Measurements from ENCODE around the gene KRT6A. TPM values are rescaled to one million over a fixed set of nuclear protein-coding genes. Genes with fewer than 3 reads are reported as not detected.

The KRT6A gene
- total RNA-seq, 1 donor from 2014 or later: 299 TPM

- DNase-seq: peak; percentile 75
Observed at GRCh38 chr12:52524241-52524897, 31.3 kb upstream of the KRT6A start.

DNA sequence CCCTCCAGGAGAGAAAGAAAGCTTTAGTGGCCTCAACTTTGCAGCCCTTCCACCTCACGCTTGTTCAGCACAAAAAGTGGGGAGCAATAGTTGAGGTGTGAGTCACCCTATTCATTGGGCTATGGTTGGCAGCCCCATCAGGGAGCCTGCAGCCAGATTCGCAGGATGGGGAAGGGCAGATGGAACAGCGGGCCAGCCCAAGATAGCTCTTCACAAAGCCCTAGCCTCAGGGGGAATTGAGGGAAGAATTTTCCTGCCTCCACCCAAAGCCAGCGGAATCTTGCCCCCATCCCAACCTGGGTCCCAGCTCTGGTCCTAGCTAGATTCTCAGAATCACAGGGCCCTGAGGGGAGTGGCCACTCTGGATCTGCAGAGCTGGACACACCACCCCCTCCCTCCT, 30.8 kb upstream of the KRT6A start:
- no peak for DNase-seq

DNA sequence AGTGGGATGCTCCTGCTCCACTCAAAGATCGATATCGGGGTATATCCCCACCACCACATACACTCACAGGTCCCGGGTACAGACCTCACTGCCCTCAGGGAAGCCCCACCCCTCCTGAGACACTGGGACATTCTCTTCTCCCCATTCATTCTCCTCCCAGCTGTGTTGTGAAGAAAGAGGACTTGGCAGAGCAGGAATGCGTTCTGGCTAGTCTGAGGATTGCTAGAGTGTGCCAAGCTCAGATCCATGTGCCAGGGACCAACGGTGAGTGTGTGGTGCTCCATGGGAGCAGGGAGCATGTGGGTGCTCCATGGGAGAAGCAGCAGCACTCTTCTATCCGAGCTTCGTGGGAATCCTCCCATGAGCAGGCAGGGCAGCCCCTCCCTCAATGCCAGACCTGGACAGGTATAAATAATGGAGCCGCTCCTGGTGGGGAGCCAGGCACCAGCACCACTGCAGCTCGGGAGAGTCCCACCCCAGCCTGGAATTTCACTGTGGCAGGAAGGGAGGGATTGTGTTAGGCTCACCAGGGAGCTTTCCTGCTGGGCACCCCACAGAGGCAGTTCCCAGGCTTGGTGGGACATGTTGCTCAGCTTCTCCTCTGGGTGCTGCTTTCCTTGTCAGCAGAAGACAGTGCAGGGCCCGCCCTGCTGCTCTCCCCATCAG, 29.4 kb upstream of the KRT6A start:
- peak; percentile 75 for DNase-seq

GRCh38 chr12:52521568-52522266, 28.7 kb upstream of the KRT6A start:
- DNase-seq: peak; percentile 85

DNA sequence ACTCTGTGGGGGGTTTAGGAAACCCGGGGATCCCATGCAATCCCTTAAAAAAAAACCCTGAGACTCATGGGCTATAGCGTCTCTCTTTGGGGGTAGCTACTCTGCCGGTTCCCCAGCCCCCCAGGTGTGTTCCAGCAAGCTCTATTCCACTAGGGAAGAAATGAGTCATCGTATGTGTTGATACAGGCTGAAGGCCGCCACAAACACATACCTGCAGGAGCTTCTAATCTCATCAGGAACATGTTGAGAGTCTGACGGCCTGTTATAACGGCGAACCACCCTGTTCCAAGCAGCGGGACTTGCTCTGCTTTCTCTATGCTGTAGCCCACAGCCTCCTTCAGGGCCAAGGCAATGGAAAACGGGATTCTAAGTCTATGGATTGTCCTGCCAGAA, 28.1 kb upstream of the KRT6A start:
- DNase-seq: no peak

GRCh38 chr12:52519826-52520662, 27.0 kb upstream of the KRT6A start, which contains the start of gene KRT5:
Gene KRT5, minus strand, starts transcription at chr12:52520394. Its CDS starts 98 bp downstream, at chr12:52520296.
- peak; percentile 65 for DNase-seq

DNA sequence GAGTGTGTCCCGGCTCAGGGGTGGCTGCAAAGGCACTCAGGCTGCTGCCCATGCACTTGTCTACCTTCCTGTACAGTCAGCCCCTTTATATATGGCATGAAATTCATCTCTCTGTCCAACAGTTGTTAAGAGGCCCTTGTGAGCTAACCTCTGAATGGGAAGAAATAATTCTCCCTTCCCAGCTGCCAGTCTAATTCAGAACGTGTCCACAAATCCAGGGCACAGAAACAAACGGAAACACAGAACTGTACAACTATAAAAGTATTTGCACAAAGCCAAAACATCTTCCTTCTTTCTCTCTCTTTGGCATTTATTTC, 26.3 kb upstream of the KRT6A start:
- DNase-seq: peak; percentile 55

GRCh38 chr12:52518574-52519386, 25.7 kb upstream of the KRT6A start:
- DNase-seq: no peak

- DNase-seq: no peak
Observed at GRCh38 chr12:52517888-52518287, 24.8 kb upstream of the KRT6A start.

GRCh38 chr12:52517005-52517835, 24.2 kb upstream of the KRT6A start:
- DNase-seq: no peak

GRCh38 chr12:52515927-52516831, 23.1 kb upstream of the KRT6A start:
- no peak for DNase-seq

DNA sequence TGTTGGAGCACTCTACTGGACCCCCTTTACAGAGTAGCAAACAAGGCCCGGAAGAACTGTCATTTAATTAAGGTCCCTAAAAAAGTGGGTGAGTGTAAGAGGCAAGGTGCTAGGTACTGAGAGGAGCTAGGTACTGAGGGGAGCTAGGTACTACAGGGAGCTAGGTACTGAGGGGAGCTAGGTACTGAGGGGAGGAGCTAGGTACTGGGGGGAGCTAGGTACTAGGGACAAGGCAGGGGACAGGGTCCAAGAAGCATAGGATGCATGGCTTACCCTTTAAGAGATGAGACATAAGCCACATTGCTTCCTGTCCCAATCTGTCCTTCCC, 22.2 kb upstream of the KRT6A start:
- DNase-seq: no peak

DNA sequence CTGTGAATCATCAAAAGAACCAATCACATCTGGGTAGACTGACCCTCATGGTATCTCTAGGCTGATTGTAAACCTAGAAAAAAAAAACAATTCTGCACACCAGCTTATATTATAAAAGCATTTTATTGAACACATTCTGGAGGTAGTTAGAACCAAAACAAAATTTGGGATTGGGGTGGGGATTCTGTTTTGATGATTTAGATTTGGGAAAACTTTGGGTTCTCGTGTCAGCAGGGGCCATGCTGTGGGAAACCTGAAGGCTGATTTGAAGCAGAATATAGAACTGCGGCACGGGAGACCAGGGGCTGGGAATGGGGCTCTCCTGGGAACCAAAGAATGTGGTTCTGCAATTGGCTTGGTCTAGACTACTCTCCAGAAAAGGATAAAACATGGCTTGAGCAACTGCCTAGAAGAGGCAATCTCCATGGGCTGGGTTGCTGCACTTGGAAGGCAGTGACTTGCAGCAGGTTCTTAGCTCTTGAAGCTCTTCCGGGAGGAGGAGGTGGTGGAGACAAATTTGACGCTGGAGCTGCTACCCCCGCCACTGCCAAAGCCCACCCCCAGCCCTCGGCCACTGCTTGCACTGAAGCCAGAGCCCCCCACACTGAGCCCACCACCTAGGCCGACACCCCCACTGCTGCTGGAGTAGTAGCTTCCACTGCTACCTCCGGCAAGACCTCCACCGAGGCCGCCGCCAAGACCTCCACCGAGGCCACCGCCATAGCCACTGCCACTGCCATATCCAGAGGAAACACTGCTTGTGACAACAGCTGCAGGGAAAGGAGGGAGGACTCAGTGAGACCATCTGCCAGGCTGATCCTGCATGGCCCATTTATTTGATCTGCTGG, 21.6 kb upstream of the KRT6A start:
- DNase-seq: no peak

GRCh38 chr12:52513736-52514135, 20.7 kb upstream of the KRT6A start:
- DNase-seq: no peak

DNA sequence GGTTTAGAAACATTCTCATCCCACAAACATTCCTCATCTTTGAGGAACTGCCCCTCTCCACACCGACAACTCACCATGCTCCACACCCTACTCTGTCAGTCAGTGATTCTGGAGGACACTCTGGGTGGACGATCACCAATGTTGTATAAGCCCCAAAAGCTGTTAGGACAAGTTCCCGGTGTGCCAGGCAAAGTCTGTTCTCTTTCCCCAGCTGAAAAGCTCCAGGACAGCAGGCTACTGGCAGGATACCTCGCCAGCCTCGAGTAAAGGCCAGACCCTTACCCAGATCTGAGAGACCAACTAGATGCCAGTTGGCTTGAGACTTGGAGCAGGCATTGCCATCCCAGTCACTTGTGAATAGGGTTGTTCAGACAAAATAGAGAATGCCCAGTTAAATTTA, 15.2 kb upstream of the KRT6A start:
- DNase-seq: no peak

GRCh38 chr12:52506858-52507715, 14.0 kb upstream of the KRT6A start:
- DNase-seq: peak; percentile 51

DNA sequence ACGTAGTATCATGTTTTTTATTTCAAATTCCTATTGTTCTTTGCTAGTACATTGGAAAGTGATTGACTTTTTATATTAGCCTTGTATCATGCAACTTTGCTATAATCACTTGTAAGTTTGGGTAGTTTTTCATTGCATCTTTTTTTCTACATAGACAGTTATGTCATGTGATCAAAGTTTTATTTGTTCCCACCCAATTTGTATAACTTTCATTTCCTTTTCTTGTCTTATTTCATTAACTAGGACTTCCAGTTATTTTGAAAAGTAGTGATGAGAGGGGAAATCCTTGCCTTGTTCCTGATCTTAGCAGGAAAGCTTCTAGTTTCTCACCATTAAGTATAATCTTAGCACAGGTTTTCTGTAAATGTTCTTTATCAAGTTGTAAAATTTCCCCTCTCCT, 9.8 kb upstream of the KRT6A start:
- no peak for DNase-seq

GRCh38 chr12:52501490-52501889, 8.4 kb upstream of the KRT6A start:
- DNase-seq: no peak
